C4-2B (cell line): ENCODE measurements around the gene AP1S3.

Experiments
- CTCF ChIP-seq: fragments of 450-650 bp; conservative IDR thresholded peaks from 2 replicates; pipeline ENCODE4 v1.5.1; 2017; ENCODE audit warnings: mild to moderate bottlenecking
- ZFX ChIP-seq: fragments of 450-650 bp; IDR thresholded peaks from 2 replicates; pipeline ENCODE4 v1.6.1; 2017

GRCh38 chr2:223737207-223737606 lies 100.2 kb downstream of the AP1S3 start:
- TF ChIP-seq CTCF, result no peak
- no peak for TF ChIP-seq ZFX
